Adipose tissue (tissue), 3 donors: Measurements from ENCODE around the gene NUP93. TPM values are rescaled to one million over a fixed set of nuclear protein-coding genes. Genes with fewer than 3 reads are reported as not detected.
"Not testable (repeated sequence)": the region's sequence is repeated elsewhere in the genome, so short reads cannot be mapped to it uniquely, and the experiment has no call there.

Source experiments
- H3K27ac ChIP-seq: one replicate; pipeline ENCODE4 v1.5.1; 2013; ENCODE audit warnings: low read depth, low read length
- WGBS, 3 donors: extraction: QIAGEN DNeasy Blood & Tissue Kit; methylation state at CpG; one replicate each; pipeline ENCODE4 v1.1.7; 2013; 5-methylcytosine and 5-hydroxymethylcytosine counted together
- polyA plus RNA-seq, 3 donors: library from polyadenylated mRNA; stranded (reverse); fragments of 200-250 nt; gene quantifications; one replicate each; pipeline ENCODE4 v1.2.3, GENCODE V29; 2013
- donor health status: healthy with polysubstance abuse.
- donor health status: Bipolar disorder and iron deficiency.
- donor health status: healthy.

The NUP93 gene
- polyA plus RNA-seq, 3 donors = 10.1 to 32.1 (median 19.8) TPM

GRCh38 chr16:56795011-56795410, 65.1 kb downstream of the NUP93 start:
- no peak overlapping the region for H3K27ac ChIP-seq
- 90 to 95% (median 92%) methylated on average over 3 of the region's 3 CpGs for WGBS, 3 donors

- 88 to 98% (median 88%) methylated on average over 2 of the region's 2 CpGs for WGBS, 3 donors
- not testable (repeated sequence) for H3K27ac ChIP-seq
These were observed 67.1 kb downstream of the NUP93 start for GRCh38 chr16:56797038-56797437.

- 91 to 97% (median 92%) methylated on average over 2 of the region's 2 CpGs for WGBS, 3 donors
- no peak overlapping the region for H3K27ac ChIP-seq
These were observed 67.9 kb downstream of the NUP93 start for GRCh38 chr16:56797861-56798260.

GRCh38 chr16:56798955-56799354, 69.0 kb downstream of the NUP93 start:
- WGBS, 3 donors = 96 to 98% (median 97%) methylated on average over 3 of the region's 3 CpGs
- no peak overlapping the region for H3K27ac ChIP-seq

GRCh38 chr16:56800355-56800754, 70.4 kb downstream of the NUP93 start:
- no peak overlapping the region for H3K27ac ChIP-seq
- WGBS, 3 donors = 88 to 97% (median 92%) methylated on average over 1 of the region's 1 CpG

GRCh38 chr16:56801762-56802161, 71.8 kb downstream of the NUP93 start:
- no peak overlapping the region for H3K27ac ChIP-seq
- WGBS, 3 donors = 80 to 96% (median 81%) methylated on average over 3 of the region's 3 CpGs

GRCh38 chr16:56807011-56807675, 77.2 kb downstream of the NUP93 start:
- 84 to 92% (median 87%) methylated on average over 3 of the region's 3 CpGs for WGBS, 3 donors
- no peak overlapping the region for H3K27ac ChIP-seq

- WGBS, 3 donors = 94 to 98% (median 95%) methylated on average over 9 of the region's 9 CpGs
These were observed 77.7 kb downstream of the NUP93 start for GRCh38 chr16:56807676-56808067.

GRCh38 chr16:56810954-56811353, 81.0 kb downstream of the NUP93 start:
- no peak overlapping the region for H3K27ac ChIP-seq

More at GRCh38 chr16:56807676-56808067, 77.7 kb downstream of the NUP93 start:
- H3K27ac ChIP-seq = not testable (repeated sequence)

- not testable (repeated sequence) for H3K27ac ChIP-seq
- 91 to 94% (median 92%) methylated on average over 5 of the region's 5 CpGs for WGBS, 3 donors
These were observed 81.7 kb downstream of the NUP93 start for GRCh38 chr16:56811602-56812001.

- H3K27ac ChIP-seq = no peak overlapping the region
These were observed 83.0 kb downstream of the NUP93 start for GRCh38 chr16:56812884-56813283.

GRCh38 chr16:56814537-56815432, 84.9 kb downstream of the NUP93 start:
- WGBS, 3 donors = 75 to 91% (median 82%) methylated on average over 9 of the region's 9 CpGs
- H3K27ac ChIP-seq = no peak overlapping the region

GRCh38 chr16:56815721-56816120, 85.8 kb downstream of the NUP93 start:
- no peak overlapping the region for H3K27ac ChIP-seq

- H3K27ac ChIP-seq = no peak overlapping the region
These were observed 87.1 kb downstream of the NUP93 start for GRCh38 chr16:56817056-56817455.

- 95 to 100% (median 96%) methylated on average over 1 of the region's 1 CpG for WGBS, 3 donors
- no peak overlapping the region for H3K27ac ChIP-seq
These were observed 88.0 kb downstream of the NUP93 start for GRCh38 chr16:56817938-56818337.

- WGBS, 3 donors = 93 to 94% (median 93%) methylated on average over 12 of the region's 12 CpGs
- H3K27ac ChIP-seq = no peak overlapping the region
These were observed 93.3 kb downstream of the NUP93 start for GRCh38 chr16:56823081-56823733.

- H3K27ac ChIP-seq = no peak overlapping the region
- 53 to 78% (median 59%) methylated on average over 3 of the region's 3 CpGs for WGBS, 3 donors
These were observed 94.4 kb downstream of the NUP93 start for GRCh38 chr16:56824331-56824730.

GRCh38 chr16:56824804-56825203, 94.9 kb downstream of the NUP93 start:
- WGBS, 3 donors = 92 to 95% (median 93%) methylated on average over 3 of the region's 3 CpGs
- H3K27ac ChIP-seq = no peak overlapping the region

GRCh38 chr16:56825826-56826225, 95.9 kb downstream of the NUP93 start:
- H3K27ac ChIP-seq = no peak overlapping the region
